ENCODE measurements around the gene RNF151.

The RNF151 gene

DNA sequence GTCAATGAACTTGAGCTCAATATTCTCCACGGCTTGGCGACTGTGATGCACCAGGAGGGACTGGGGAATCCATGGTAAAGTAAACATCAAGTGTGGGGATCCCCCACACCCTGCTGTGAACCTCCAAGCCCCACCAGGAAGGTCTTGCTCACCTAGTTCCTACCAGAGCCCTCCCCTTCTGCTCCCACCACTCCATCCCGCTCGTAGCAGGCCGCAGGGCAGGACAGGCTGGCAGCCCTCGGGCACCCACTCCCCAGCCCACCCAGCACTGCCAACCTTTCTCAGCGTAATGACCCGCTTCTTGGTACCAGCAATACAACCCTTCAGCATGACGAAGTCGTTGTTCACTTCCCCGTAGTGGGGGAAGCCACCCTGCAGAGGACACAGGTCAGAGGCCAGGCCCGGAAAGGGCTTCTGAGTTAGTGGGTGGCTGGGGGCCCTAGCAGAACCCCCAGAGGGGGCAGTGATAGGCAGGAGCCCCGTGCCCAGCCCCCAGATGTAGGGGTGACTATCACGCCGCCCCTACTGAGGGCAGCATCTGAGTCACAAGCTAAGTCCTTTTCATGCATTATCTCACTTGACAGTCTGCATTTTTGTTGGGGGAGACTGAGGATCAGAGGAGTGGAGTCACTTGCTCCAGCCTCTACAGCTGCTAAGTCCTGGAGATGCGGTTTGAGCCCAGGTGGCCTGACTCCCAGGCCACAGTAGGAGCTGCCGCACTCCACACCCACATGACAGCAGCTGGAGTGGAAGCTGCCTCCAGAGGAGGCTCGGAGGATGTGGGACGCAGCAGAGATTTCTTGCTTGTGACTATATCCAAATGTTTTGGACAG, 20.9 kb upstream of the RNF151 start:
- TF ChIP-seq, protein P1, sequence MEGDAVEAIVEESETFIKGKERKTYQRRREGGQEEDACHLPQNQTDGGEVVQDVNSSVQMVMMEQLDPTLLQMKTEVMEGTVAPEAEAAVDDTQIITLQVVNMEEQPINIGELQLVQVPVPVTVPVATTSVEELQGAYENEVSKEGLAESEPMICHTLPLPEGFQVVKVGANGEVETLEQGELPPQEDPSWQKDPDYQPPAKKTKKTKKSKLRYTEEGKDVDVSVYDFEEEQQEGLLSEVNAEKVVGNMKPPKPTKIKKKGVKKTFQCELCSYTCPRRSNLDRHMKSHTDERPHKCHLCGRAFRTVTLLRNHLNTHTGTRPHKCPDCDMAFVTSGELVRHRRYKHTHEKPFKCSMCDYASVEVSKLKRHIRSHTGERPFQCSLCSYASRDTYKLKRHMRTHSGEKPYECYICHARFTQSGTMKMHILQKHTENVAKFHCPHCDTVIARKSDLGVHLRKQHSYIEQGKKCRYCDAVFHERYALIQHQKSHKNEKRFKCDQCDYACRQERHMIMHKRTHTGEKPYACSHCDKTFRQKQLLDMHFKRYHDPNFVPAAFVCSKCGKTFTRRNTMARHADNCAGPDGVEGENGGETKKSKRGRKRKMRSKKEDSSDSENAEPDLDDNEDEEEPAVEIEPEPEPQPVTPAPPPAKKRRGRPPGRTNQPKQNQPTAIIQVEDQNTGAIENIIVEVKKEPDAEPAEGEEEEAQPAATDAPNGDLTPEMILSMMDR (IDR thresholded peaks at IDR 0.05; ENCODE audit: insufficient read depth, low read length, poor library complexity, severe bottlenecking) = no peak
- Histone ChIP-seq H3K4me3 (replicated peaks; ENCODE audit: low read depth, low read length) (no peak overlapping the region), H3K27me3 (replicated peaks; ENCODE audit: control insufficient read depth, insufficient read depth, low read length) (no peaks in the 10 kb centered on the region), H3K36me3 (ENCODE audit: control insufficient read depth, insufficient read depth, low read length) (peaks cover 2% of the 10 kb centered on the region; the same call in 1 of the 2 replicates)
- no peak for DNase-seq (ENCODE audit: extremely low read depth, insufficient read length)

DNA sequence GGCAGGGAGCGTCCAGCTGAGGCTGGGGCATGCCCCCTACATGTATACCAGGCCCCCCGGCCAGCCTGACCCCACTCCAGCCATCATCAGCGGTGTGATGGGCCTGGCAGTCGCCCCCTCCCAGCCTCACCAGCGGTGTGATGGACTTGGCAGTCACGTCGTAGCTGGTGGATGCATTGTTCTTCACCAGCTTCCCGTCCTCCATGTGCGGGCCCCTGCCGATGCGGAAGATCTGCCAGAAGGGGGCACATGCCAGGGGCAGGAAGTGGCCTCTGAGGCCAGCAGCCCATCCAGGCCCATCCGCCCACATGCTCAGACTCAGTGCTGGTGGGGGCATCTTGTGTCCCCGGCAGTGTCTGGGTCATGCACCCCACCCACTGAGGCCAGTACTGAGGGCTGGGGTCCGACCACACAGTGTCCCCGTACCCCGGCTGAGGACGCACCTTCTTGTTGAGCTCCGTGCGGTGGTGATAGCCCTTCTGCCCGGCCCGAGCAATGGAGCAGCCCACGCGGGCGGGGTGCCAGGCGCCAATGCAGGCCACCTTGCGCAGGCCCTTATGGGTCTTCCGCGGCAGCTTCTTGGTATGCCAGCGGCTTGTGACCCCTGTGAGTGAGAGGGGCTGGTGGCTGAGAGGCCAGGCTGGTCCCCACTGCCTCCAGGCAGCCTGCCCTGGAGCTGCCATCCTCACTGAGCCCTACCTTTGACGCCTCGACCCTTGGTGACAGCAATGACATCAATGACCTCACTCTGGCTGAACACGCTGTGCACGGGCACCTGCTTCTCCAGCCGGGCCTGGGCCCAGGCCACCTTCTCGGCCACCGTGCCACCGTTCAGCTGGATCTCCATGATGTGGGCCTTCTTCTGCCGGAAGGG, 19.9 kb upstream of the RNF151 start:
- Histone ChIP-seq H3K27me3 (replicated peaks; ENCODE audit: control insufficient read depth, insufficient read depth, low read length) (no peaks in the 10 kb centered on the region), H3K36me3 (ENCODE audit: control insufficient read depth, insufficient read depth, low read length) (no peaks in the 10 kb centered on the region), H3K4me3 (replicated peaks; ENCODE audit: low read depth, low read length) (no peak overlapping the region)
- no peak for DNase-seq (ENCODE audit: extremely low read depth, insufficient read length)
- TF ChIP-seq, protein P1 (IDR thresholded peaks at IDR 0.05; ENCODE audit: insufficient read depth, low read length, poor library complexity, severe bottlenecking) = no peak

DNA sequence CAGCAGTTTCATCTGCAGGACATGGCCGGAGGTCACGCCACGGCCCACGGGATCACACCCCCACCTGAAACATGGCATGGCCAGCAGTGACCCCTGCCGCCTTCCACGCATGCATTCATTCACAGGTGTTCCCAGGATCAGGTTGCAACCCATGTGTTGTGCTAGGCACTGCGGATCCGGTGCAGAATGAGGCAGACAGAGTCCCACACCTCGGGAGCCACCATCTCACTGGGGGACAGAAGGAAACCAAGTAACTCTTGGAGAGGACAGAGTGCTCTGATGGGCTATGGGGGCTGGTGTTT, 19.3 kb upstream of the RNF151 start:
- no peak for DNase-seq (ENCODE audit: extremely low read depth, insufficient read length)
- Histone ChIP-seq H3K27me3 (replicated peaks; ENCODE audit: control insufficient read depth, insufficient read depth, low read length) (no peaks in the 10 kb centered on the region), H3K36me3 (ENCODE audit: control insufficient read depth, insufficient read depth, low read length) (no peaks in the 10 kb centered on the region), H3K4me3 (replicated peaks; ENCODE audit: low read depth, low read length) (no peak overlapping the region)
- TF ChIP-seq, protein P1 (IDR thresholded peaks at IDR 0.05; ENCODE audit: insufficient read depth, low read length, poor library complexity, severe bottlenecking) = no peak

DNA sequence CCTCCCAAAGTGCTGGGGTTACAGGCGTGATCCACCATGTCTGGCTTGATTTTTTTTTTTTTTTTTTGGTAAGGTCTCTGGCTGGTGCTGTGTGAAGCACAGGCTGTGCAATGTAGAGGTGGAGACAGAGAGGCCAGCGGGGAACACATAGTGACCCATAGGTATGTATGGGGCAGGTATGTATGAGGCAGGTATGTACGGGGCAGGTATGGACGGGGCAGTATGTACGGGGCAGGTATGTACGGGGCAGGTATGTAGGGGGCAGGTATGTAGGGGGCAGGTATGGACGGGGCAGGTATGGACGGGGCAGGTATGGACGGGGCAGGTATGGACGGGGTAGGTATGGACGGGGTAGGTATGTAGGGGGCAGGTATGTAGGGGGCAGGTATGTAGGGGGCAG, 17.1 kb upstream of the RNF151 start:
- Histone ChIP-seq H3K36me3 (ENCODE audit: control insufficient read depth, insufficient read depth, low read length) (no peaks in the 10 kb centered on the region), H3K4me3 (replicated peaks; ENCODE audit: low read depth, low read length) (no peak overlapping the region), H3K27me3 (replicated peaks; ENCODE audit: control insufficient read depth, insufficient read depth, low read length) (no peaks in the 10 kb centered on the region)
- DNase-seq (ENCODE audit: extremely low read depth, insufficient read length) = no peak
- TF ChIP-seq, protein P1 (IDR thresholded peaks at IDR 0.05; ENCODE audit: insufficient read depth, low read length, poor library complexity, severe bottlenecking) = no peak

DNA sequence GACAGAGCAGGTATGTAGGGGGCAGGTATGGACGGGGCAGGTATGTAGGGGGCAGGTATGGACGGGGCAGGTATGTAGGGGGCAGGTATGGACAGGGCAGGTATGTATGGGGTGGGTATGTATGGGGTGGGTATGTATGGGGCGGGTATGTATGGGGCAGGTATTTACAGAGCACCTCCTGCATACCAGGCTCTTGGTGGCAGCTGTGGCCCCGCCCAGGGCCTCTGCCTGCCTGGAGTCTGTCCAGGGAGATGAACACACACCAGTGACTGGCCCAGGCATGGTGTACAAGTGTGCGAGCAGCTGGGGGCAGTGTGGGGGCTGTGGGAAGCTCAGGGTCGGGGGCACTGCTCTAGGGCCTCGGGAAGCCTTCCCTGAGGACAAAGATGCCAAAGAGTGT, 16.6 kb upstream of the RNF151 start:
- TF ChIP-seq, protein P1 (IDR thresholded peaks at IDR 0.05; ENCODE audit: insufficient read depth, low read length, poor library complexity, severe bottlenecking) = no peak
- Histone ChIP-seq H3K27me3 (replicated peaks; ENCODE audit: control insufficient read depth, insufficient read depth, low read length) (no peaks in the 10 kb centered on the region), H3K4me3 (replicated peaks; ENCODE audit: low read depth, low read length) (no peak overlapping the region), H3K36me3 (ENCODE audit: control insufficient read depth, insufficient read depth, low read length) (no peaks in the 10 kb centered on the region)
- no peak for DNase-seq (ENCODE audit: extremely low read depth, insufficient read length)
